HEK293 (cell line): ENCODE data around the gene UBE2C.
A peak's percentile ranks its signal among the peaks of the same experiment; 100 is the strongest.

Experiments used
- BCL11B ChIP-seq: fragments of 450-650 bp; formaldehyde crosslinking; IDR thresholded peaks from 2 replicates; pipeline ENCODE4 v1.5.1; 2016; ENCODE audit warnings: low read depth, missing biosample characterization, missing genetic modification characterization
- IKZF3 ChIP-seq: fragments of 450-650 bp; IDR thresholded peaks from 2 replicates; pipeline ENCODE4 v1.5.0; 2018; ENCODE audit warnings: missing biosample characterization, mild to moderate bottlenecking, missing genetic modification characterization, moderate library complexity
- PBX3 ChIP-seq: sonication (generic); formaldehyde crosslinking; IDR thresholded peaks from 2 replicates; pipeline ENCODE4 v1.8.1; 2022; ENCODE audit warnings: mild to moderate bottlenecking, moderate library complexity, missing genetic modification reagents
- PRDM10 ChIP-seq: fragments of 450-650 bp; formaldehyde crosslinking; IDR thresholded peaks from 2 replicates; pipeline ENCODE4 v1.5.1; 2016; ENCODE audit warnings: missing biosample characterization, missing genetic modification characterization
- PRDM6 ChIP-seq: fragments of 450-650 bp; formaldehyde crosslinking; IDR thresholded peaks from 2 replicates; pipeline ENCODE4 v1.5.1; 2017; ENCODE audit warnings: missing biosample characterization, missing genetic modification characterization
- ZBTB8A ChIP-seq: fragments of 450-650 bp; formaldehyde crosslinking; IDR thresholded peaks from 2 replicates; pipeline ENCODE4 v1.5.1; 2016; ENCODE audit warnings: missing biosample characterization, missing genetic modification characterization
- ZNF140 ChIP-seq: fragments of 450-650 bp; formaldehyde crosslinking; IDR thresholded peaks from 2 replicates; pipeline ENCODE4 v1.5.1; 2016; ENCODE audit warnings: missing biosample characterization, missing genetic modification characterization
- ZNF148 ChIP-seq: fragments of 450-650 bp; formaldehyde crosslinking; IDR thresholded peaks from 2 replicates; pipeline ENCODE4 v1.5.0; 2017; ENCODE audit warnings: missing biosample characterization, missing genetic modification characterization, borderline replicate concordance
- ZNF169 ChIP-seq: fragments of 450-650 bp; formaldehyde crosslinking; IDR thresholded peaks from 2 replicates; pipeline ENCODE4 v1.5.1; 2016; ENCODE audit warnings: missing biosample characterization, missing genetic modification characterization
- ZNF239 ChIP-seq: fragments of 450-650 bp; formaldehyde crosslinking; IDR thresholded peaks from 2 replicates; pipeline ENCODE4 v1.5.1; 2016; ENCODE audit warnings: missing biosample characterization, missing genetic modification characterization
- ZNF391 ChIP-seq: fragments of 450-650 bp; formaldehyde crosslinking; IDR thresholded peaks from 2 replicates; pipeline ENCODE4 v1.5.1; 2016; ENCODE audit warnings: low read depth, missing biosample characterization, missing genetic modification characterization, borderline replicate concordance
- ZNF473 ChIP-seq: fragments of 450-650 bp; formaldehyde crosslinking; IDR thresholded peaks from 2 replicates; pipeline ENCODE4 v1.5.1; 2017; ENCODE audit warnings: missing biosample characterization, missing genetic modification characterization
- ZNF518A ChIP-seq: fragments of 450-650 bp; formaldehyde crosslinking; conservative IDR thresholded peaks from 2 replicates; pipeline ENCODE4 v1.5.1; 2016; ENCODE audit warnings: low read depth, missing biosample characterization, missing genetic modification characterization
- ZNF580 ChIP-seq: fragments of 450-650 bp; formaldehyde crosslinking; IDR thresholded peaks from 2 replicates; pipeline ENCODE4 v1.5.1; 2016; ENCODE audit warnings: missing biosample characterization, missing genetic modification characterization
- ZNF600 ChIP-seq: fragments of 450-650 bp; formaldehyde crosslinking; IDR thresholded peaks from 2 replicates; pipeline ENCODE4 v1.5.1; 2016; ENCODE audit warnings: missing biosample characterization, missing genetic modification characterization
- ZNF654 ChIP-seq: fragments of 450-650 bp; formaldehyde crosslinking; IDR thresholded peaks from 2 replicates; pipeline ENCODE4 v1.5.1; 2016; ENCODE audit warnings: low read depth, missing biosample characterization, missing genetic modification characterization
- ZNF660 ChIP-seq: fragments of 450-650 bp; IDR thresholded peaks from 2 replicates; pipeline ENCODE4 v1.5.1; 2018; ENCODE audit warnings: missing biosample characterization, mild to moderate bottlenecking, missing genetic modification characterization
- ZNF677 ChIP-seq: fragments of 450-650 bp; IDR thresholded peaks from 2 replicates; pipeline ENCODE4 v1.5.0; 2018; ENCODE audit warnings: missing biosample characterization, mild to moderate bottlenecking, missing genetic modification characterization, moderate library complexity
- ZNF776 ChIP-seq: fragments of 450-650 bp; formaldehyde crosslinking; IDR thresholded peaks from 2 replicates; pipeline ENCODE4 v1.5.0; 2017; ENCODE audit warnings: missing biosample characterization, missing genetic modification characterization, borderline replicate concordance
- ZNF830 ChIP-seq: fragments of 450-650 bp; IDR thresholded peaks from 2 replicates; pipeline ENCODE4 v1.5.0; 2018; ENCODE audit warnings: missing biosample characterization, missing genetic modification characterization, low read depth, mild to moderate bottlenecking, moderate library complexity
- ZSCAN18 ChIP-seq: fragments of 450-650 bp; formaldehyde crosslinking; IDR thresholded peaks from 2 replicates; pipeline ENCODE4 v1.5.1; 2016; ENCODE audit warnings: missing biosample characterization, missing genetic modification characterization
- ZSCAN30 ChIP-seq: fragments of 450-650 bp; IDR thresholded peaks from 2 replicates; pipeline ENCODE4 v1.5.1; 2018; ENCODE audit warnings: missing biosample characterization, mild to moderate bottlenecking, missing genetic modification characterization, moderate library complexity

UBE2C gene

GRCh38 chr20:45857114-45857881, 44.9 kb downstream of the UBE2C start, which contains the start of the genes ACOT8 and ZSWIM3 (continued):
- TF ChIP-seq PRDM10 = peak; percentile 70
- TF ChIP-seq ZNF140 = no peak
- TF ChIP-seq ZBTB8A (tag by site-specific recombination) = peak; percentile 47
- no peak for TF ChIP-seq ZNF169
- peak; percentile 94 for TF ChIP-seq ZNF580 (tag by site-specific recombination)
- TF ChIP-seq ZNF660 = no peak
- TF ChIP-seq ZNF677 (tag by site-specific recombination) = no peak
- peak; percentile 99 for TF ChIP-seq PBX3 (CRISPR knock-in tag)
- 0 out of 2 replicates have a peak, but pooled peaks have one; percentile 57 for TF ChIP-seq BCL11B (tag by site-specific recombination)
- TF ChIP-seq ZNF830 = no peak
- TF ChIP-seq ZSCAN30 (tag by site-specific recombination) = peak; percentile 71
- no peak for TF ChIP-seq IKZF3
- no peak for TF ChIP-seq ZNF473 (tag by site-specific recombination)
- TF ChIP-seq PRDM6 (tag by site-specific recombination) = no peak
- no peak for TF ChIP-seq ZNF148 (tag by site-specific recombination)
- no peak for TF ChIP-seq ZNF776 (tag by site-specific recombination)
- TF ChIP-seq ZNF654 (tag by site-specific recombination) = no peak
- TF ChIP-seq ZSCAN18 = no peak
- peak; percentile 54 for TF ChIP-seq ZNF600 (tag by site-specific recombination)
- 0 out of 2 replicates have a peak, but pooled peaks have one; percentile 50 for TF ChIP-seq ZNF391 (tag by site-specific recombination)
- peak; percentile 70 for TF ChIP-seq ZNF518A (tag by site-specific recombination)
- TF ChIP-seq ZNF239 (tag by site-specific recombination) = no peak
